ENCODE results near the gene IL22RA2. TPM values are rescaled to one million over a fixed set of nuclear protein-coding genes. Genes with fewer than 3 reads are reported as not detected.

The IL22RA2 gene
- total and polyA plus RNA-seq, 4 donors = 0.05 TPM; not detected in 3

DNA sequence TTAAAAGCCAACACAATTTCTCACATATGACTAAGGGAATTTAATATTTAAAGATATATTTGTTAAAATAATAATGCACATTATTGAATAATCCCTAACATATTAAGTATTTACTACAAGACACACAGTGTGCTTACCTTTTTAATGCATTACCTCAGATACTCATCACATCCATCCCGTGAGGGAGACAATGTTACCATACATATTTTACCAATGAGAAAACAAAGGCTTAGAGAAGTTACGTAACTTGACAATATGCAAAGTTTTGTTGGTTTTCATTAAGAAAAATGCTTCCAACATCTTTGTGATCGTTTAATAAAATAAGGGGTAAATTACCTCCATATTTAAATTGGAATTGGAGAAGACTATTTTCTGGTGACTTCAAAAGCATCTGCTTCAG, 41.5 kb upstream of the IL22RA2 start:
- WGBS = 91% methylated on average over 3 of the region's 3 CpGs
- H3K27ac ChIP-seq (ENCODE audit: low read depth in 1 of 2, low read length in 2 of 2) = no peak overlapping the region

More for the DNA sequence above, 41.5 kb upstream of the IL22RA2 start:
- no peaks in the 10 kb centered on the region for H3K27me3 ChIP-seq (ENCODE audit: control insufficient read depth in 4 of 4, insufficient read depth in 4 of 4, low read length in 3 of 4)
- DNase-seq (ENCODE audit: low spot score) = no peak
- H3K4me3 ChIP-seq (ENCODE audit: low read depth in 1 of 3, low read length in 3 of 3) = no peak overlapping the region
- H3K36me3 ChIP-seq (ENCODE audit: control insufficient read depth in 4 of 4, insufficient read depth in 3 of 4, low read depth in 1 of 4, low read length in 3 of 4) = peaks cover 0 to 2% (median 0%) of the 10 kb centered on the region in 4 donors
- peaks cover 10 to 60% (median 44%) of the 10 kb centered on the region in 4 donors for H3K4me1 ChIP-seq (ENCODE audit: control insufficient read depth in 4 of 4, insufficient read depth in 4 of 4, low read length in 3 of 4)
- H3K9ac ChIP-seq (ENCODE audit: low read depth in 1 of 2, low read length in 2 of 2) = no peak overlapping the region
- no peak for TF ChIP-seq EGR1 (IDR thresholded peaks at IDR 0.05; ENCODE audit: low read depth in 2 of 2)
- TF ChIP-seq RXRA (IDR thresholded peaks at IDR 0.05) = no peak
- no peak for TF ChIP-seq YY1 (IDR thresholded peaks at IDR 0.05)
- TF ChIP-seq HNF4A (conservative IDR thresholded peaks at IDR 0.05) = no peak
- TF ChIP-seq TAF1 (conservative IDR thresholded peaks at IDR 0.05) = no peak
- no peak for TF ChIP-seq FOXA1 (IDR thresholded peaks at IDR 0.05)
- TF ChIP-seq SP1 (IDR thresholded peaks at IDR 0.05) = no peak
- TF ChIP-seq GABPA (IDR thresholded peaks at IDR 0.05 in 1 of 2, conservative IDR thresholded peaks at IDR 0.05 in 1 of 2) = no peak
- no peak for TF ChIP-seq JUND (IDR thresholded peaks at IDR 0.05)
- TF ChIP-seq FOXA2 (IDR thresholded peaks at IDR 0.05) = no peak
- TF ChIP-seq, protein P1, sequence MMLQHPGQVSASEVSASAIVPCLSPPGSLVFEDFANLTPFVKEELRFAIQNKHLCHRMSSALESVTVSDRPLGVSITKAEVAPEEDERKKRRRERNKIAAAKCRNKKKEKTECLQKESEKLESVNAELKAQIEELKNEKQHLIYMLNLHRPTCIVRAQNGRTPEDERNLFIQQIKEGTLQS (IDR thresholded peaks at IDR 0.05) = no peak
- TF ChIP-seq, protein P2, sequence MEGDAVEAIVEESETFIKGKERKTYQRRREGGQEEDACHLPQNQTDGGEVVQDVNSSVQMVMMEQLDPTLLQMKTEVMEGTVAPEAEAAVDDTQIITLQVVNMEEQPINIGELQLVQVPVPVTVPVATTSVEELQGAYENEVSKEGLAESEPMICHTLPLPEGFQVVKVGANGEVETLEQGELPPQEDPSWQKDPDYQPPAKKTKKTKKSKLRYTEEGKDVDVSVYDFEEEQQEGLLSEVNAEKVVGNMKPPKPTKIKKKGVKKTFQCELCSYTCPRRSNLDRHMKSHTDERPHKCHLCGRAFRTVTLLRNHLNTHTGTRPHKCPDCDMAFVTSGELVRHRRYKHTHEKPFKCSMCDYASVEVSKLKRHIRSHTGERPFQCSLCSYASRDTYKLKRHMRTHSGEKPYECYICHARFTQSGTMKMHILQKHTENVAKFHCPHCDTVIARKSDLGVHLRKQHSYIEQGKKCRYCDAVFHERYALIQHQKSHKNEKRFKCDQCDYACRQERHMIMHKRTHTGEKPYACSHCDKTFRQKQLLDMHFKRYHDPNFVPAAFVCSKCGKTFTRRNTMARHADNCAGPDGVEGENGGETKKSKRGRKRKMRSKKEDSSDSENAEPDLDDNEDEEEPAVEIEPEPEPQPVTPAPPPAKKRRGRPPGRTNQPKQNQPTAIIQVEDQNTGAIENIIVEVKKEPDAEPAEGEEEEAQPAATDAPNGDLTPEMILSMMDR (IDR thresholded peaks at IDR 0.05; ENCODE audit: low read depth, low read length, missing input control) = no peak
- TF ChIP-seq, protein P3, sequence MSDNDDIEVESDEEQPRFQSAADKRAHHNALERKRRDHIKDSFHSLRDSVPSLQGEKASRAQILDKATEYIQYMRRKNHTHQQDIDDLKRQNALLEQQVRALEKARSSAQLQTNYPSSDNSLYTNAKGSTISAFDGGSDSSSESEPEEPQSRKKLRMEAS (IDR thresholded peaks at IDR 0.05) = no peak
- no peak for TF ChIP-seq RAD21 (IDR thresholded peaks at IDR 0.05)
- no peak for TF ChIP-seq HNF4G (IDR thresholded peaks at IDR 0.05)
- TF ChIP-seq, protein P4, sequence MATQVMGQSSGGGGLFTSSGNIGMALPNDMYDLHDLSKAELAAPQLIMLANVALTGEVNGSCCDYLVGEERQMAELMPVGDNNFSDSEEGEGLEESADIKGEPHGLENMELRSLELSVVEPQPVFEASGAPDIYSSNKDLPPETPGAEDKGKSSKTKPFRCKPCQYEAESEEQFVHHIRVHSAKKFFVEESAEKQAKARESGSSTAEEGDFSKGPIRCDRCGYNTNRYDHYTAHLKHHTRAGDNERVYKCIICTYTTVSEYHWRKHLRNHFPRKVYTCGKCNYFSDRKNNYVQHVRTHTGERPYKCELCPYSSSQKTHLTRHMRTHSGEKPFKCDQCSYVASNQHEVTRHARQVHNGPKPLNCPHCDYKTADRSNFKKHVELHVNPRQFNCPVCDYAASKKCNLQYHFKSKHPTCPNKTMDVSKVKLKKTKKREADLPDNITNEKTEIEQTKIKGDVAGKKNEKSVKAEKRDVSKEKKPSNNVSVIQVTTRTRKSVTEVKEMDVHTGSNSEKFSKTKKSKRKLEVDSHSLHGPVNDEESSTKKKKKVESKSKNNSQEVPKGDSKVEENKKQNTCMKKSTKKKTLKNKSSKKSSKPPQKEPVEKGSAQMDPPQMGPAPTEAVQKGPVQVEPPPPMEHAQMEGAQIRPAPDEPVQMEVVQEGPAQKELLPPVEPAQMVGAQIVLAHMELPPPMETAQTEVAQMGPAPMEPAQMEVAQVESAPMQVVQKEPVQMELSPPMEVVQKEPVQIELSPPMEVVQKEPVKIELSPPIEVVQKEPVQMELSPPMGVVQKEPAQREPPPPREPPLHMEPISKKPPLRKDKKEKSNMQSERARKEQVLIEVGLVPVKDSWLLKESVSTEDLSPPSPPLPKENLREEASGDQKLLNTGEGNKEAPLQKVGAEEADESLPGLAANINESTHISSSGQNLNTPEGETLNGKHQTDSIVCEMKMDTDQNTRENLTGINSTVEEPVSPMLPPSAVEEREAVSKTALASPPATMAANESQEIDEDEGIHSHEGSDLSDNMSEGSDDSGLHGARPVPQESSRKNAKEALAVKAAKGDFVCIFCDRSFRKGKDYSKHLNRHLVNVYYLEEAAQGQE (IDR thresholded peaks at IDR 0.05) = no peak
- no peak for TF ChIP-seq NR2F2 (IDR thresholded peaks at IDR 0.05)
- TF ChIP-seq, protein P5, sequence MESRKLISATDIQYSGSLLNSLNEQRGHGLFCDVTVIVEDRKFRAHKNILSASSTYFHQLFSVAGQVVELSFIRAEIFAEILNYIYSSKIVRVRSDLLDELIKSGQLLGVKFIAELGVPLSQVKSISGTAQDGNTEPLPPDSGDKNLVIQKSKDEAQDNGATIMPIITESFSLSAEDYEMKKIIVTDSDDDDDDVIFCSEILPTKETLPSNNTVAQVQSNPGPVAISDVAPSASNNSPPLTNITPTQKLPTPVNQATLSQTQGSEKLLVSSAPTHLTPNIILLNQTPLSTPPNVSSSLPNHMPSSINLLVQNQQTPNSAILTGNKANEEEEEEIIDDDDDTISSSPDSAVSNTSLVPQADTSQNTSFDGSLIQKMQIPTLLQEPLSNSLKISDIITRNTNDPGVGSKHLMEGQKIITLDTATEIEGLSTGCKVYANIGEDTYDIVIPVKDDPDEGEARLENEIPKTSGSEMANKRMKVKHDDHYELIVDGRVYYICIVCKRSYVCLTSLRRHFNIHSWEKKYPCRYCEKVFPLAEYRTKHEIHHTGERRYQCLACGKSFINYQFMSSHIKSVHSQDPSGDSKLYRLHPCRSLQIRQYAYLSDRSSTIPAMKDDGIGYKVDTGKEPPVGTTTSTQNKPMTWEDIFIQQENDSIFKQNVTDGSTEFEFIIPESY (IDR thresholded peaks at IDR 0.05) = no peak
- no peaks in the 10 kb centered on the region for H3K9me3 ChIP-seq (ENCODE audit: control insufficient read depth in 4 of 4, low read length in 3 of 4)
